Astrocyte (in vitro differentiated cells and primary cell): ENCODE results near the gene PTPRN2. TPM values are rescaled to one million over a fixed set of nuclear protein-coding genes. Genes with fewer than 3 reads are reported as not detected.

Source experiments
- DNase-seq: peaks from one replicate; pipeline ENCODE4 v3.0.0-alpha.2; 2010; ENCODE audit warnings: low read depth
- FAIRE-seq: peaks from 2 replicates; lab custom pipeline; 2011; peaks lifted over from hg19 to GRCh38; lab: Jason Lieb, UNC
- H2AFZ ChIP-seq: 2 replicates; pipeline ENCODE4 v1.6.0; 2012; ENCODE audit warnings: low read depth, low read length, inconsistent platforms
- H3K27ac ChIP-seq: 2 replicates; pipeline ENCODE4 v1.5.1; 2011; ENCODE audit warnings: low read depth, low read length, inconsistent platforms
- H3K27me3 ChIP-seq: 2 replicates; pipeline ENCODE4 v1.6.0; 2011; ENCODE audit warnings: low read length, inconsistent platforms; ENCODE audit not compliant: insufficient read depth
- H3K36me3 ChIP-seq: 2 replicates; pipeline ENCODE4 v1.5.1; 2011; ENCODE audit warnings: low read length, inconsistent platforms; ENCODE audit not compliant: insufficient read depth
- H3K4me1 ChIP-seq: 2 replicates; pipeline ENCODE4 v1.5.1; 2011; ENCODE audit warnings: low read length, inconsistent platforms; ENCODE audit not compliant: insufficient read depth
- H3K4me2 ChIP-seq: 2 replicates; pipeline ENCODE4 v1.6.0; 2012; ENCODE audit warnings: low read length, inconsistent platforms
- H3K4me3 ChIP-seq: 2 replicates; pipeline ENCODE4 v1.5.1; 2011; ENCODE audit warnings: low read depth, mild to moderate bottlenecking, low read length, inconsistent platforms; ENCODE audit not compliant: insufficient read depth
- H3K79me2 ChIP-seq: 2 replicates; pipeline ENCODE4 v1.6.0; 2012; ENCODE audit warnings: mild to moderate bottlenecking, low read length, inconsistent platforms; ENCODE audit not compliant: insufficient read depth
- H3K9ac ChIP-seq: 2 replicates; pipeline ENCODE4 v1.6.0; 2012; ENCODE audit warnings: mild to moderate bottlenecking, low read length, inconsistent platforms
- H3K9me3 ChIP-seq: 2 replicates; pipeline ENCODE4 v1.5.1; 2012; ENCODE audit warnings: low read depth, mild to moderate bottlenecking, low read length, inconsistent platforms; ENCODE audit not compliant: insufficient read depth
- H4K20me1 ChIP-seq: 2 replicates; pipeline ENCODE4 v1.6.0; 2012; ENCODE audit warnings: low read length, inconsistent platforms; ENCODE audit not compliant: insufficient read depth
- H3K27ac Mint-ChIP-seq: one replicate; pipeline ENCODE4 v1.8.0; 2021; ENCODE audit warnings: mild to moderate bottlenecking, mixed read lengths; ENCODE audit not compliant: unreplicated experiment
- H3K27me3 Mint-ChIP-seq: one replicate; pipeline ENCODE4 v1.8.0; 2021; ENCODE audit warnings: low read depth, mixed read lengths; ENCODE audit not compliant: unreplicated experiment
- H3K36me3 Mint-ChIP-seq: one replicate; pipeline ENCODE4 v1.8.0; 2021; ENCODE audit warnings: low read depth, mixed read lengths; ENCODE audit not compliant: unreplicated experiment
- H3K4me1 Mint-ChIP-seq: one replicate; pipeline ENCODE4 v1.8.0; 2021; ENCODE audit warnings: low read depth, mixed read lengths; ENCODE audit not compliant: unreplicated experiment
- H3K4me3 Mint-ChIP-seq: one replicate; pipeline ENCODE4 v1.8.0; 2021; ENCODE audit warnings: mild to moderate bottlenecking, moderate library complexity, mixed read lengths; ENCODE audit not compliant: unreplicated experiment
- H3K9me3 Mint-ChIP-seq: one replicate; pipeline ENCODE4 v1.8.0; 2021; ENCODE audit warnings: mild to moderate bottlenecking, mixed read lengths; ENCODE audit not compliant: unreplicated experiment
- EZH2 ChIP-seq: IDR thresholded peaks from 2 replicates; pipeline ENCODE4 v1.6.1; 2012; ENCODE audit warnings: mild to moderate bottlenecking, low read length, inconsistent platforms; ENCODE audit not compliant: insufficient read depth
- total RNA-seq: library from RNA; stranded (reverse); gene quantifications from 2 replicates; pipeline ENCODE4 v1.2.1, GENCODE V29; 2021
- TF ChIP-seq, protein P1 (sequence below): IDR thresholded peaks from 2 replicates; pipeline ENCODE4 v1.5.1; 2011; ENCODE audit warnings: low read depth, mild to moderate bottlenecking, inconsistent platforms, low read length, moderate library complexity; ENCODE audit not compliant: insufficient read depth

The PTPRN2 gene
- total RNA-seq, 1 donor from 2014 or later = 0.09 TPM

- no peak overlapping the region for H3K4me3 Mint-ChIP-seq
- Histone ChIP-seq H3K27ac (no peak overlapping the region), H3K4me3 (no peak overlapping the region), H3K79me2 (no peaks in the 10 kb centered on the region), H2AFZ (no peak overlapping the region), H3K36me3 (no peaks in the 10 kb centered on the region), H3K9me3 (no peaks in the 10 kb centered on the region), H4K20me1 (peaks cover 20% of the 10 kb centered on the region), H3K9ac (no peak overlapping the region), H3K4me1 (peaks cover 9% of the 10 kb centered on the region), H3K4me2 (no peak overlapping the region), H3K27me3 (no peaks in the 10 kb centered on the region)
- H3K9me3 Mint-ChIP-seq = peaks cover 12% of the 10 kb centered on the region
- H3K27me3 Mint-ChIP-seq = no peaks in the 10 kb centered on the region
- H3K36me3 Mint-ChIP-seq = no peaks in the 10 kb centered on the region
- FAIRE-seq (no peak), DNase-seq (no peak)
- TF ChIP-seq, protein P1, sequence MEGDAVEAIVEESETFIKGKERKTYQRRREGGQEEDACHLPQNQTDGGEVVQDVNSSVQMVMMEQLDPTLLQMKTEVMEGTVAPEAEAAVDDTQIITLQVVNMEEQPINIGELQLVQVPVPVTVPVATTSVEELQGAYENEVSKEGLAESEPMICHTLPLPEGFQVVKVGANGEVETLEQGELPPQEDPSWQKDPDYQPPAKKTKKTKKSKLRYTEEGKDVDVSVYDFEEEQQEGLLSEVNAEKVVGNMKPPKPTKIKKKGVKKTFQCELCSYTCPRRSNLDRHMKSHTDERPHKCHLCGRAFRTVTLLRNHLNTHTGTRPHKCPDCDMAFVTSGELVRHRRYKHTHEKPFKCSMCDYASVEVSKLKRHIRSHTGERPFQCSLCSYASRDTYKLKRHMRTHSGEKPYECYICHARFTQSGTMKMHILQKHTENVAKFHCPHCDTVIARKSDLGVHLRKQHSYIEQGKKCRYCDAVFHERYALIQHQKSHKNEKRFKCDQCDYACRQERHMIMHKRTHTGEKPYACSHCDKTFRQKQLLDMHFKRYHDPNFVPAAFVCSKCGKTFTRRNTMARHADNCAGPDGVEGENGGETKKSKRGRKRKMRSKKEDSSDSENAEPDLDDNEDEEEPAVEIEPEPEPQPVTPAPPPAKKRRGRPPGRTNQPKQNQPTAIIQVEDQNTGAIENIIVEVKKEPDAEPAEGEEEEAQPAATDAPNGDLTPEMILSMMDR = no peak
- no peak for TF ChIP-seq EZH2
- no peaks in the 10 kb centered on the region for H3K4me1 Mint-ChIP-seq
- H3K27ac Mint-ChIP-seq = no peak overlapping the region
Observed at GRCh38 chr7:157658851-157659412, 928.7 kb downstream of the PTPRN2 start.

DNA sequence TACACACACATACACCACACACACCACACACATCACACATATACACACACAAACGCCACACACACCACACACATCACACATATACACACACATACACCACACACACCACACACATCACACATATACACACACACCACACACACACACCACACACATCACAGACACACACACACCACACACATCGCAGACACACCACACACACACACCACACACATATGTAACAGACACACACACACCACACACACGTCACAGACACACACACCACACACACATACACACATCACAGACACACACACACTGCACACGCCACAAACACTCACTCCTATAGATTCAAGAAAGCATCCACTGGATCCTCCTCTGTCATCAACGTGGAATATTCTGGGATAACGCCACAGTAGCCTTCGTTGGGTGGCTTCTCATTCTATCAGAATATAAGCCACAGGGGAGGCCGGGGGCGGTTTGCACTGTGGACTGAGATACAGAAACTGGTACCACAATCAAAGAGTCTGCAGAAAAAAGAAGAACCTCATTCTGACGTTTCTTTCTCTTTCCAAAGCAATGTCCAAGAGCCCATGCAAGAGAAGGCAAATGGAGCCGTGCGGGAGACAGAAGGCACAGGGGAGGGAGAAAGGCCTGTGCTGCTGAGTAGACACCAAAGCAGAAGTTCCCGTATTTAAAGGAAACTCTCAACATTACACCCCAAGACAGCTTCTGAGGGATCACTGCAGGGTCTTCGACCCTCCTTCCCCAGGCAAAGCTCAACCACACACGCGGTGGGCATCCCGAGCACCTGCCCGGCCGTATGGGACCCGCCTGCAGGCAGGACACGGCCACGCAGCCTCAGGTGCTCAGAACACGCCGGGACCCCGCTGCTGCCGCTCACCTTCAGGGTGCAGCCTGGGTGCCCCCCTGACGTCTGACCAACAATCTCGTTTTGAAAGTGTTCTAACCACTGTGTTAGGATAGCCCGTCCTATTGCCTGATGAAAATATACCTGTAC is 929.6 kb downstream of the PTPRN2 start:
- peaks cover 12% of the 10 kb centered on the region for H3K9me3 Mint-ChIP-seq
- H3K27ac Mint-ChIP-seq = no peak overlapping the region
- peaks cover 19% of the 10 kb centered on the region for H4K20me1 ChIP-seq
- TF ChIP-seq, protein P1 = no peak
- no peak for TF ChIP-seq EZH2
- H3K27ac ChIP-seq = no peak overlapping the region
- H3K4me1 ChIP-seq = no peaks in the 10 kb centered on the region
- FAIRE-seq = no peak
- no peak overlapping the region for H3K9ac ChIP-seq
- H3K4me1 Mint-ChIP-seq = no peaks in the 10 kb centered on the region
- H3K4me3 Mint-ChIP-seq = no peak overlapping the region
- no peak for DNase-seq
- no peaks in the 10 kb centered on the region for H3K9me3 ChIP-seq
- no peaks in the 10 kb centered on the region for H3K79me2 ChIP-seq
- H3K4me2 ChIP-seq = no peak overlapping the region
- no peak overlapping the region for H2AFZ ChIP-seq
- H3K36me3 Mint-ChIP-seq = no peaks in the 10 kb centered on the region
- H3K27me3 ChIP-seq = no peaks in the 10 kb centered on the region
- H3K4me3 ChIP-seq = no peak overlapping the region
- H3K27me3 Mint-ChIP-seq = no peaks in the 10 kb centered on the region
- no peaks in the 10 kb centered on the region for H3K36me3 ChIP-seq
